Dermis blood vessel endothelial cell (primary cell): Measurements from ENCODE around the gene RTN1. TPM values are rescaled to one million over a fixed set of nuclear protein-coding genes. Genes with fewer than 3 reads are reported as not detected.

ENCODE experiments used
- DNase-seq: peaks from one replicate; pipeline ENCODE4 v3.0.0; 2010
- total RNA-seq: library from RNA; depleted of rRNA; stranded (reverse); fragments of >200 nt; gene quantifications from 2 replicates; pipeline ENCODE4 v1.2.3, GENCODE V29; 2014

RTN1 gene
- total RNA-seq, 1 donor from 2014 or later: not detected

GRCh38 chr14:59849411-59850130 lies 21.0 kb downstream of the RTN1 start:
- no peak for DNase-seq

DNA sequence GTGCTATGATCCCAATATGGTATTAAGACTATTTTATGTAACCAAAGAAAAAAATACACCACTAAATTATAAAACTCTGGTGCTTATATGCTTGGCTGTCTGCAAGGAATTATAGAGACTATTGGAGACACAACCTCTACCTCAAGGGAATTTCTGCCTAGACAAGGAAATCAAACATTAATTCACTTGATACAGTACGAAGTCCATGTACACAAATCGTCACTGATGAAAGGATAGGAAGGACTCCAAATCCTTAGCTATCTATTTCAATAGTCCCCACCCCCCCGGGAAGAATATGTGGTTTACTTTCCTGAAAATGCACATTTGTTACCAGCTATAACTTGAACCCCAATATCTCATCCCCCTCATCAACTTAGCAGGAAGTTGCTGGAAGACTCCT lies 21.9 kb downstream of the RTN1 start:
- no peak for DNase-seq

DNA sequence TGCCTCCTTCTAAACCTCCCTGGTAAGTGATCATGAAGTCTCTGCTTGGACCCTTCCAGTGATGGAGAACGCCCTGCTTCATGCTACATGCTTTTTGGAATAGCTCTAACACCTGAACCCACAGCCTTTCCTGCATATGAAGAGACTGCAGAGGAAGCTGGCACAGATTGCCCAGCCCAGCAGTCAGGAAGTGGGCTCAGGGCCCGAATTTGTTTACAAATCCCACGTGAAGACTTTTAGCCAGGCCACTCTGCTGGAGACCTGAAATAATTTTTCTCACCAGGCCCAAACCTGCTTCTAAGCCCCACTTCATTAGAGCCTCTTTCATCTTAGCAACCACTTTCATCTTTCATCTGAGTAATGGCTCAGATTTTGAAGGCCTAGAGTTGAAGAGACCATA lies 22.9 kb downstream of the RTN1 start:
- no peak for DNase-seq

DNA sequence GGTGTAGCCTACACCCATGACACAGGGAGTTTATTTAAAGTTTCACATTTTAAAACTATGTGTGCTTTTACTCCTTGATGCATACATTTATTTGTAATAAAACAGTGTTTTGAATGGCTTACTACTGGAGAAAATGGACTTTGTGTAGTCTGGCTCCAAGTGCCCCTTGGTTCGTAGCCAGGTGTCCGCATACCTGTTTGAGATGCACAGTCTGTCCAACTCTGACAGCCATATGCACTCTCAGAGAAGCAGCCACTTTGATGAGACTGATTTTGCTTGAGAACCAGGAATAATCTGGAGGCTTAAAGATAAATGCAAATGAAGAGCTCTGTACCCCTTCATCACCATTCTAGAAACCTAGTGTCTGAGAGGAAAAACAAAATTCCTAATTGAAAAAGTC lies 24.0 kb downstream of the RTN1 start:
- DNase-seq: no peak

GRCh38 chr14:59845245-59845644 lies 25.3 kb downstream of the RTN1 start:
- no peak for DNase-seq

DNA sequence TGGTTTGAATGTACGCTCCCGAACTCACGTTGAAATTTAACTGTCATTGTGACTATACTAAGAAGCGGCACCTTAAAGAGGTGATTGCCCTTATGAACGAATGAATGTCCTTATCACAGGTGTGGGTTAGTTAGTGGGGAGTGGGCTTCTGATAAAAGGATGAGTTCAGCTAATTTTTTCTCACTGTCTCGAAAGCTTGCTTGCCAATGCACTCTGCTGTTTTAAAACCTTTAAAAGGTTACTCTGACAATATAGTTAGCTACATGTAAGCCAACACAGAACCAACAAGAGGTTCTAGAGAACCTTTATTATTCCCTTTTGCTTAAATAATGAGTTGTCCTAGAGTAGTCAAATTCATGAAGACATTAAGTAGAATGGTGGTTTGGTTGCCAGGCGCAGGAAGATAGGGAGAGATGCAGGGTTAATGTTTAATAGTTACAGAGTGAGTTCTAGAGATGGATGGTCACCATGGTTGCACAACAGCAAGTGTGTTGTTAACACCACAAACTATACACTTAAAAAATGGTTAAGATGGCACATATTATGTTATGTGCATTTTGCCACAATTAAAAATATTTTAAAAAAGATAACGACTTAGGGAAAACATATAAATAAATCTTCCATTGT lies 26.3 kb downstream of the RTN1 start:
- no peak for DNase-seq

DNA sequence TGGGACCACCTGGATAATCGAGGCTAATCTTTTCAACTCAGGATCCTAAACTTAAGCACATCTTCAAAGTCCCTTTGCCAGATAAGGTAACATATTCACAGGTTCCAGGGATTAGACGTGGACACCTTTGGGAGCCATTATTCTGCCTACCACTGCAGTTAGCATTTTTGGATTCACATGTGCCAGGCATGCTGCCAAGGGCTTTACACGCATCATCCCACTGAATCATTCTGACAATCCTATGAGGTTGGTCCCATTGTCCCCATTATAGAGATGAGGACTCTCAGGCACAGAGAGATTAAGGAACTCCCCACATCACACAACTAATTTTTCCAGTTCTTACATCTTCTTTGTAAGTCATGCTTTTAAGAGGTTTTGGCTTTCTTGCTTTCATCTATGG lies 34.5 kb downstream of the RTN1 start:
- DNase-seq: no peak

DNA sequence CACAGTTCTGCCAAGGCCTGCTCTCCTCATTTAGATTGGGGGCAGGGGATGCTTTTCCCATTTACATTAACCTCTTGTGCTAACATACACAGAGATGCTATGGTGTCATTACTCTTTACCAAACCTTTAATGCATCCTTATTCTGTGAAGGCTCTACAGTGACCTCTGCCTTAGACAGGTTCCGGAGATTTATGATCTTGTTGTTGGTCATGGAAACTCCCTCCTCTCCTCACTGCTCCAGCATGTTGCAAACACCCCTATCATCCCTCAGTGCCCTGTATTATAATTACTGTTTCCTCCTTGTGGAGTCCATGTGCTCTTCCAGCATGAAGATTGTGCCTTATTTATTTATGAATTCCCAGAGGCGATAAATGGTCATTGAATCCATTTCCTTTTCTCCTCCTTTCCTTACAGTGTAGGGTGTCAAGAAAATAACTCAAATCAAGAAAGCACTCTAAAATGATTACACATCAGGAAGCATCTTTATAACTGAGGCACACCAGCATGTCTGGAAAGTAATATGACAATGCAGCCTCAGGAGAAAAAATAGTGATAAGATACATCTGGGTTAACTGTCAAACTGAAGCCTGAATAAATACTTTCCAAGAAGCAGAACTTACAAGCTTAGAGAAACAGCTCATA lies 37.8 kb downstream of the RTN1 start:
- no peak for DNase-seq

DNA sequence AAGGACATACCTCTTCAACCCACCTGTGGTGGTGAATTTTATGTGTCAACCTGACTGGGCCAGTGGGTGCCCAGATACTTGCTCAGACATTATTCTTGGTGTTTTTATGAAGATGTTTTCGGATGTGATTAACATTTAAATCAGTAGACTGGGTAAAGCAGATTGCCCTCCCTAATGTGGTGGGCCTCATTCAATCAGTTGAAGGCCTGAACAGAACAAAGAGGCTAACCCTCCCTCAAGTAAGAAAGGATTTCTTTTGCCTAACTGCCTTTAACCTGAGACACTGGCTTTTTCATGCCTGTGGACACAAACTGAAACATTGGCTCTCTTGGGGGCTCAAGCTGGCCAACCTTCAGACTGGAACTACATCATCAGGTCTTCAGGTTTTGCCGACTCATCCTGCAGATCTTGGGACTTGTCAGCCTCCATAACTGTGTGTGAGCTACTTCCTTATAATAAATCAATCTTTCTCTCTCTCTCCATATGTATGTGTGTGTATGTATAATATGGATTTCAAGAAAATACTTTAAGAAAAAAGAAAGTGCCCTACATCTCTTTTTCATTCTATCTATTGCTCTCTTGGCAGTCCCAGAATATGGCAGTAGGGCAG lies 39.4 kb downstream of the RTN1 start:
- no peak for DNase-seq

- no peak for DNase-seq
Observed at GRCh38 chr14:59830338-59830734, 40.2 kb downstream of the RTN1 start.

DNA sequence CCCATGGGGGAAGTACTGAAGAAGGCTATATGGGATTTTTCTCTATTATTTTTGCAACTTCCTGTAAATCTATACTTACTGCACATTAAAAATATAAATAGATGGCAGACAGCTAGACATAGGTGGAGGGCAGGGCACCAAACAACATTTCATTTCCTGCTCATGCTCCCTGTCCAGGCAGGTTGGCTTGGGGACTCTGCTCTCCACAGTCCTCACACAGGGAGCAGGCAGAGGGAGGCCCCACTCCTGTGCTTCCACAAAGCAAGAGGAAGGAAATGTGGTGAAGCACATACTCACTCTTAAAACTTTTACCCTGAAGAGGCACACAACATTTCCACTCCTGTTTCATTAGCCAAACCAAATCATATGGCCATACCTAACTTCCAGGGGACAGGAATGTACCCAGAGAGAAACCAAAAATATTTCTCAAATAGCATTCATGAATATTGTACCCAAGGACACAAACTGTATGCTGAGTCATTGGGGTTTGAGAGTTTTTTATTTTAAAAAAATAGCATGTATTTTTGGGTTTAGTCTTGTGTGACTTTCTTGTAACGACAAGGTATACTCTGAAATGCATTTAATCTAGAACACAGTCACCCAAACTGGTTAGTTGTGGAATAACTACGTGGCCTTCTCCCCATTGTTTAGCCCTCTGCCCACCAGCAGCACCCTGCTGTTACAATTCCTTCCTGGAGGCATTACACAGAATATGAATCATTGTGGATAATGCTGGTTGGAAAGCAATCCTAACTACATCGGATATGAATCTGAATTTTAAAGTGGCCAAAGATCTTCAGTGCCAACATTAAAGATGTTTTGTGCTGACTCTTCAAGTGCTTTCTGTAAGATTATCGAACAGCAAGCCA lies 40.9 kb downstream of the RTN1 start:
- peak; percentile 52 for DNase-seq

GRCh38 chr14:59828276-59828675 lies 42.3 kb downstream of the RTN1 start:
- DNase-seq: no peak

GRCh38 chr14:59827401-59827800 lies 43.2 kb downstream of the RTN1 start:
- DNase-seq: no peak

GRCh38 chr14:59826150-59826549 lies 44.4 kb downstream of the RTN1 start:
- DNase-seq: no peak

- DNase-seq: no peak
Observed at GRCh38 chr14:59823179-59823578, 47.4 kb downstream of the RTN1 start.

DNA sequence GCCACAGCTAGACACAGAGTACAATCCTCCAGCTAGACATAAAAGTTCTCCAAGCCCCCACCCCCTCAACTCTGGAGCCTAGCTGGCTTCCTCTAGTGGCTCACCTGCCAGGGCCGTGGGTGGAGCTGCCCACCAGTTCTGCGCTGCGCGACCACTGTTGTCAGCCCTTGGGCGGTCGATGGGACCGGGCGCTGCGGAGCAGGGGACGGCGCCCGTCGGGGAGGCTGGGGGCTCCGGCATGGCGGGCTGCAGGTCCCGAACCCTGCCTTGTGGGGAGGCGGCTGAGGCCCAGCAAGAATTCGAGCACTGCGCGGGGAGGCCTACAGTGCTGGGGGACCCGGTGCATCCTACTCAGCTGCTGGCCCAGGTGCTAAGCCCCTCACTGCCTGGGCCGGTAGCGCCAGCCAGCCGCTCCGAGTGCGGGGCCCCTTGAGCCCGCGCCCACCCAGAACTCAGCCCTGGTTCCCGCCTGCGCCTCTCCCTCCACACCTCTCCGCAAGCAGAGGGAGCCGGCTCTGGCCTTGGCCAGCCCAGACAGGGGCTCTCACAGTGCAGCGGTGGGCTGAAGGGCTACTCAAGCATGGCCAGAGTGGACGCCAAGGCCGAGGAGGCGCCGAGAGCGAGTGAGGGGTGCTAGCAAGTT lies 51.0 kb downstream of the RTN1 start:
- no peak for DNase-seq

DNA sequence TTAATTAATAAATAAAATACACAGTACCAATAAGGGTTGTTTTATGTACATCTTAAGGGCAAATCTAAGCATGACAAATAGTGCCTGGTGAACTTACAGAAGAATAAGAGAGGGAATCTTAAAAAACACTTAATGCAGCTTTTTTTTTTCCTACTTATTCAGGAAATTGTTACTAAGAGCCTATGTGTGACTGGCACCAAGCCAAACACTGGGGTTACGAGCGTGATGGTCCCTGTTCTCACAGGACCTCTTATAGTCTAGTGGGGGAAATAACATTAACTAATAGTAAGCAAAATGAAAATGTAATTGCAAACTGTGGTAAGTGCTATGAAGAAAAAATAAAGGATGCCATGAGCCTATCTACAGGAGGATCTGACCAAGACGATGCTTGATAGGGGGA lies 53.6 kb downstream of the RTN1 start:
- DNase-seq: peak; percentile 12

GRCh38 chr14:59814988-59815387 lies 55.6 kb downstream of the RTN1 start:
- DNase-seq: no peak

- DNase-seq: no peak
Observed at GRCh38 chr14:59811815-59812214, 58.8 kb downstream of the RTN1 start.

DNA sequence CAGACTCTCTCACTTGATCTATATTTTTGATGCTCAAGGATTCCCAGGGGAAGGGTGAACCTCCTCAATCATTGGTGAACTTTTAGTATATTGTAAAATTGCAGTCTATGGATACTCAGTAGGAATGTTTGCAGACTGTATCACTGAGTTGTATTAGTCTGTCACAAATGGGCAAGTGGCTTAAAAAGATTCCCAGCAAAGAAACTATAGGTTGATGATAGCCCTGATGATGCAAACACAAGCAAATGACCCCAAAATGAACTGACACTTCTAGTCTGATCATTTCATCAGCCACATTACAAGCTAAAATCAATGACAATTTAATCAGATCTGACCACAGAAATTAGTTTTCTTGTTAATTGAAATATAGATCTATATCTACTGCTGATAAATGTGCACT lies 59.5 kb downstream of the RTN1 start:
- DNase-seq: no peak

DNA sequence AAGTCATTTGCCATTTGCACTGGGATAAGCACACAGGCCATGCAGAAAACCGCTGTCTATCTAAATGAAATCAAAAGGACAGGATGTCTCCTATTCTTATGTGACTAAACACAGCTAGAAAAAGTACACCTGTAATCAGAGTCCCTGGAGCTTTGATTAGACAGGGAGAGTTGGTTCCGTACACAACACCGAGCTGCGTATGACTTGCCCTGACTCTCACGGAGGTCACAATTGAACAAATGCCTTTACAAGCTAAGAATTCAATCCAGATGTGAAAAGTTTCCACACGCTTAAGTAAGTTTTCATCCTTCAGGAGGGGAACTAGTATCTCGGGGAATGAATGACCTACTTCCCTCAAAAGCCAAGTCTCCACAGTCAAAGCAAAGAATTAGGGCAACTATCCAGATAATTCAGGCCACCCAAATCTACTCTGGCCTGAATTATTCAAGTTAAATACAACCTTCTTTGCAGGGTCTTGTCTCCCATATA lies 67.5 kb downstream of the RTN1 start:
- no peak for DNase-seq

DNA sequence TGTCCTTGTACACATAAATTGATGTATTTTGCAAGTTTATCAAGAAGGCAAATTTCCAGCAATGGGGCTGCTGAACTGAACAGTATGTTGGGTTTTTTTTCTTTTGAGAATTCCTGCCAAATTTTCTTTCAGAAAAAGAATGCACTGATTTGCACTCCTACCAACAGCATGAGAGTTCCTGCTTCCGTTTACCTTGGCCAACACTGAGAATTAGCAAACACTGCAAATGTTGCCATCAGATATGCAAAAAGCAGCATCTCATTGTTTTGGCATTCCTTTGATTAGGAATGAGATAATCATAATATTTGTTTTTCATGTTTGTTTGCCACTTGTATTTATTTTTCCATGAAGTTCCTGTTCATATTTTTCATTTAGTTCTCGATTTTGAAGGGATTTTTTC lies 82.4 kb downstream of the RTN1 start:
- DNase-seq: no peak
